Measurements from ENCODE around the gene SLC7A7.

Gene SLC7A7

DNA sequence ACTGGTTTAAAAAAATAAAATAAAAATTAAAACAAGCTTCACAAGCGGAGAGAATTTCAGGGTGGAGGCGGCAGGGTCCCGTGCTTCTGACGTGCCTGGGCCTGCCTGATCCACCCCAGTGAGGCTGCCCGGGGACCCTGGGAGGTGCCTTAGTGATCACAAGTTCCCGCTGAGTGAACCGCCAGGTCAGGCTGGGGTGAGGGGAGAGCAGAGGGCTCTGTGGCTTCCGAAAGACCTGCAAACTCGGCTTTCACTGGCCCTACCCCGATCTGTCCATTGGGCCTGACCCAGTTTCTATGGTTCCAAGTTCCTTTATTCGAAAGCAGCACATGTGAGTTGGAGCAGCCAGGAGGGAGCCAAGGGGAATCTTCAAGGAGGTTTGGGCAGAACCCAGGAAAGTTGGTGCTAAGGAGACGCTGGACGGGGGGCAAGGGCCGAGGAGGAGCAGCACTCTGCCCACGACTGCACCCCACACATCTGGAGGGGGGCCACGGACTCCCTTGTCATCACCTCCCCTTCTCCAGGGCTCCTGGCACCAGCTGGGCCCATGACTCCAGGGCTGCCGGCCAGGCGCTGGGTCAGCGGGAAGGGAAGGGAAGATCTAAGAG is 34.1 kb upstream of the SLC7A7 start:
- TF ChIP-seq POLR2A (IDR thresholded peaks at IDR 0.05; ENCODE audit: low read depth, low read length): no peak
- TF ChIP-seq POLR2AphosphoS5 (IDR thresholded peaks at IDR 0.05; ENCODE audit: low read depth, low read length): no peak
- TF ChIP-seq TAF1 (IDR thresholded peaks at IDR 0.05; ENCODE audit: borderline replicate concordance, low read depth, low read length): no peak
- FAIRE-seq (no peak), DNase-seq (ENCODE audit: insufficient read length) (no peak)

DNA sequence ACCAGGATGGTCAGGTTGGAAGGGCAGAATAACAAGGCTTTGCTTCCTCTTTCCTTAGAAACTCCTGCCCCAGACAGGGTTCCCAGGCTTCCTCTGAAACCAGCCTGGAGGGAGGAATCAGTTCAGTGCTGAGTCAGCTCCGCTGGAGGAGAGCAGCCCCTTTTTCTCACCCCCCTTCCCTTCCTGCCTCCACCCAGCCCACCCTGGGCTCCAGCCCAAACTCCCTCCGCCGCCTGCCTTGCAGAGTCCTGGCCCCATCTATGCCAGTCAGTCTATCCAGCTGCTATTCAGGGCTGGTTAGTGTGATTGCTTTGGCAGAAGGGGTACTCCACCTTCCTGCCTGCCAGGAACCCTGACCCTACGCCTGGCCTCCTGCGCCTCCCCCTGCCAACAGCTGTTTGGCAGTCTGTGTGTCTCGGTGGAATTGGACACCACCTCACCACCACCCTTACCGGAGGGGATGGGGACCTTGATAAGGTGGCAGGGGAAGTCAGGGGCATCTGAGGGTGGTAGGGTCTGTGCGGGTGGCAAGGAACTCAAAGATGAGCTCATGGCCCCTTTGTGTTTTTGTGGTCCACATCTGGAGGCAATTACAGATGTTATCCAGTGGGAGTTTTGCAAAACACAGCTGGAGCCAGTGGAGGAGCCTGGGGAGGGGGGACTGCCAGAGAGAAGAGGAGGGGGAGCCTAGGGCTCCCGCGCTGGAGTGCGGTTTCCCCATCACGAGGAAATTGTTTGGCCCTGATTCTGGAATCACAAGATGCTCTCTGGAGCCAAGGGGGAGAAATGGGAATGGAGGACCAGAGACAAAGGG is 33.3 kb upstream of the SLC7A7 start:
- FAIRE-seq (peak; percentile 33), DNase-seq (ENCODE audit: insufficient read length) (peak; percentile 38)
- no peak for TF ChIP-seq TAF1 (IDR thresholded peaks at IDR 0.05; ENCODE audit: borderline replicate concordance, low read depth, low read length)
- no peak for TF ChIP-seq POLR2A (IDR thresholded peaks at IDR 0.05; ENCODE audit: low read depth, low read length)
- TF ChIP-seq POLR2AphosphoS5 (IDR thresholded peaks at IDR 0.05; ENCODE audit: low read depth, low read length): no peak

DNA sequence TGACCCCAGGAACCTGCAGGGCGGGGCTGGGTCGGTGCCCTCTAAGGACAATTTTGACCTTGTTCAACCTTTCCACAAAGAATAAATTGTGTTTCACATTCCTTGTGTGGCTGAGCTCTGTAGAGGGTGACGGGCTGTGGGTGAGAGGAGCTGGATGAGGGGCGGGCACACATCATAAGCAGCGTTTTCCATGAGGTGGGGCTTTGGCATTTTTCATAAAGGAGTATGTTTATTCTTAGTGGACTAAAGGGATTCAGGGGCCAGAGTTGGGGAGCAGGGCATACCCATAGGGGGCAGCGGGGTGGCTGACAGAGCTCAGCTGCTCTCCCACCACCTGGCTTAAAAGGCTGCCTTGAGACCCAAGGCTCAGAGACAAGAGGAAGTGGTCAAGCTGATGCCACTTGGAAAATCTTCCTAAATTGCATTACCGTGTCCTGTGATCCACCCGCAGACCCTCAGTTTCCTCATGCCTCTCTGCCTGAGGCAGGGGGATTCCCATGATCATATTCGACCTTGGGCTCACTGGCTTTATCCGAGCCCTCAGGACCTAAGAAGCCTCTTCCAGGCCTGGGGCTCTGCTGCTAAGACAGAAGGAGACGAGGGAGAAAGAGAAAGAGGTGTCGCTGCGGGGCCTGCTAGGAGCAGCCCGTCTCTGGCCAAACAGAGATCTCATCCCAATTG is 32.6 kb upstream of the SLC7A7 start:
- no peak for TF ChIP-seq TAF1 (IDR thresholded peaks at IDR 0.05; ENCODE audit: borderline replicate concordance, low read depth, low read length)
- no peak for TF ChIP-seq POLR2A (IDR thresholded peaks at IDR 0.05; ENCODE audit: low read depth, low read length)
- no peak for TF ChIP-seq POLR2AphosphoS5 (IDR thresholded peaks at IDR 0.05; ENCODE audit: low read depth, low read length)
- DNase-seq (ENCODE audit: insufficient read length): no peak
- no peak for FAIRE-seq

DNA sequence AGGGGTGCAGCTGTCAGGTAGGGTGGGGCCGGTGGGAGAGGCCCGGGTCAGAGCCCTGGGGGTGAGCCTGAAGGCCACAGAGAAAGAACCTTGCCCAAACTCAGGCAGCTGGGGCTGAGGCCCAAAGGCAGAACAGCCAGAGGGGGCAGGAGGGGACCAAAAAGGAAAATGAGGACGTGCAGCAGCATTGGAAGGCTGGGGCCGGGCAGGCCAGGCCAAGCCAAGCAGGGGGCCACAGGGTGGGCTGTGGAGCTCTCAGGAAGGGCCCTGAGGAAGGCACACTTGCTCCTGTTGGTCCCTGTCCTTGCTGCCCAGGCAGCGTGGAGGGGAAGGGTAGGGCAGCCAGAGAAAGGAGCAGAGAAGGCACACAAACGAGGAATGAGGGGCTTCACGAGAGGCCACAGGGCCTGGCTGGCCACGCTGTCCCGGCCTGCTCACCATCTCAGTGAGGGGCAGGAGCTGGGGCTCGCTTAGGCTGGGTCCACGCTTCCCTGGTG is 31.6 kb upstream of the SLC7A7 start:
- DNase-seq (ENCODE audit: insufficient read length): no peak
- no peak for TF ChIP-seq POLR2AphosphoS5 (IDR thresholded peaks at IDR 0.05; ENCODE audit: low read depth, low read length)
- TF ChIP-seq POLR2A (IDR thresholded peaks at IDR 0.05; ENCODE audit: low read depth, low read length): no peak
- TF ChIP-seq TAF1 (IDR thresholded peaks at IDR 0.05; ENCODE audit: borderline replicate concordance, low read depth, low read length): no peak
- no peak for FAIRE-seq

DNA sequence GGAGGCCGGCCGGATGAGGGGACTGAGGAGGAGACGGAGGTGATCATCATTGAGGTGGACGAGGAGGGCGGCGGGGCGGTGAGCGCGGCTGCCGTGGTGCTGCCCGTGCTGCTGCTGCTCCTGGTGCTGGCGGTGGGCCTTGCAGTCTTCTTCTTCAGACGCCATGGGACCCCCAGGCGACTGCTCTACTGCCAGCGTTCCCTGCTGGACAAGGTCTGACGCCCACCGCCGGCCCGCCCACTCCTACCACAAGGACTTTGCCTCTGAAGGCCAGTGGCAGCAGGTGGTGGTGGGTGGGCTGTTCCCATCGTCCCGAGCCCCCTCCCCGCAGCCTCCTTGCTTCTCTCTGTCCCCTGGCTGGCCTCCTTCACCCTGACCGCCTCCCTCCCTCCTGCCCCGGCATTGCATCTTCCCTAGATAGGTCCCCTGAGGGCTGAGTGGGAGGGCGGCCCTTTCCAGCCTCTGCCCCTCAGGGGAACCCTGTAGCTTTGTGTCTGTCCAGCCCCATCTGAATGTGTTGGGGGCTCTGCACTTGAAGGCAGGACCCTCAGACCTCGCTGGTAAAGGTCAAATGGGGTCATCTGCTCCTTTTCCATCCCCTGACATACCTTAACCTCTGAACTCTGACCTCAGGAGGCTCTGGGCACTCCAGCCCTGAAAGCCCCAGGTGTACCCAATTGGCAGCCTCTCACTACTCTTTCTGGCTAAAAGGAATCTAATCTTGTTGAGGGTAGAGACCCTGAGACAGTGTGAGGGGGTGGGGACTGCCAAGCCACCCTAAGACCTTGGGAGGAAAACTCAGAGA is 30.8 kb upstream of the SLC7A7 start:
- DNase-seq (ENCODE audit: insufficient read length) (no peak), FAIRE-seq (no peak)
- TF ChIP-seq POLR2A (IDR thresholded peaks at IDR 0.05; ENCODE audit: low read depth, low read length) (no peak), POLR2AphosphoS5 (IDR thresholded peaks at IDR 0.05; ENCODE audit: low read depth, low read length) (no peak), TAF1 (IDR thresholded peaks at IDR 0.05; ENCODE audit: borderline replicate concordance, low read depth, low read length) (no peak)

DNA sequence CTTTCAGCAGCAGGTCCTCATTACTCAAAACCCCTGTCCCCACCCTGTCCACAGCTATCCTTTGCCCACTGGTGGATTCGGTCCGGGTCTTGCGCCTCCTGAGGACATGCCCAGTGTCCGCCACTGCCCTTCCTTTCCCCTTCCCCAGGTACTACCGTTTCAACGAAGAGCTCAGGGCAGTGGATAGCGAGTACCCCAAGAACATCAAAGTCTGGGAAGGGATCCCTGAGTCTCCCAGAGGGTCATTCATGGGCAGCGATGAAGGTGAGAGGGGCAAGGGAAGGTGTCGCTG is 29.8 kb upstream of the SLC7A7 start:
- DNase-seq (ENCODE audit: insufficient read length) (no peak), FAIRE-seq (no peak)
- TF ChIP-seq POLR2AphosphoS5 (IDR thresholded peaks at IDR 0.05; ENCODE audit: low read depth, low read length): no peak
- TF ChIP-seq TAF1 (IDR thresholded peaks at IDR 0.05; ENCODE audit: borderline replicate concordance, low read depth, low read length): no peak
- TF ChIP-seq POLR2A (IDR thresholded peaks at IDR 0.05; ENCODE audit: low read depth, low read length): no peak

DNA sequence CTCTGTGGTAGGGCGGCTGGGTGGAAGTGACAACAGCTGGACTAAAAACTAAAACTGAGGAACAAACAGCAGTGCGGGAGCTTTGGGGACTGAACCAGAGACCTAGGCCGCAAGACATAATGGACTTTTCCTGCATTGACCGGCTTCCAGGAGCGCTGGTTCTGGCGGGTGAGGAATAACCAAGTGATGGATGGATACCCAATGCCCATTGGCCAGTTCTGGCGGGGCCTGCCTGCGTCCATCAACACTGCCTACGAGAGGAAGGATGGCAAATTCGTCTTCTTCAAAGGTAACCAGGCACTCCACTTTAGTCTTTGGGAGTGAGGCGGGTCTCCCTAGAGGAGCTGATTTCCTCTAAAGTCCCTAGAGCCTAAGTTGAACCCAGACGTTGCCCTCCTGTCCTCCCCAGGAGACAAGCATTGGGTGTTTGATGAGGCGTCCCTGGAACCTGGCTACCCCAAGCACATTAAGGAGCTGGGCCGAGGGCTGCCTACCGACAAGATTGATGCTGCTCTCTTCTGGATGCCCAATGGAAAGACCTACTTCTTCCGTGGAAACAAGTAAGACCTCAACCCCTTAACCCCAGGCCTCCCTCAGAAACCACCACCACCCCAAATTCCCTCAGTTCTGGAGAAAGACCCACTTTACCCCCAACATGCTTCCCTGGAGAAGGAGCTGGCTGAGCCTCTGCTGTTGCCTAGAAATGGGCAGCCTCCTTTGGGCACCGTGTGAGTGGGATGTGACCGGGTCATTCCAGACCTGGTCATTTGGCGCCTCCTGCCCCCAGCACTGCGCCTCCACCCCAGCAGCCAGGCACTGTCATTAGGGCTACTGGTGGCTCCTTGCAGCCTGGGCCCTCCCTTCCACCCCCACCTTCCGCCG is 29.2 kb upstream of the SLC7A7 start:
- TF ChIP-seq POLR2AphosphoS5 (IDR thresholded peaks at IDR 0.05; ENCODE audit: low read depth, low read length) (no peak), POLR2A (IDR thresholded peaks at IDR 0.05; ENCODE audit: low read depth, low read length) (no peak), TAF1 (IDR thresholded peaks at IDR 0.05; ENCODE audit: borderline replicate concordance, low read depth, low read length) (no peak)
- DNase-seq (ENCODE audit: insufficient read length): no peak
- no peak for FAIRE-seq

DNA sequence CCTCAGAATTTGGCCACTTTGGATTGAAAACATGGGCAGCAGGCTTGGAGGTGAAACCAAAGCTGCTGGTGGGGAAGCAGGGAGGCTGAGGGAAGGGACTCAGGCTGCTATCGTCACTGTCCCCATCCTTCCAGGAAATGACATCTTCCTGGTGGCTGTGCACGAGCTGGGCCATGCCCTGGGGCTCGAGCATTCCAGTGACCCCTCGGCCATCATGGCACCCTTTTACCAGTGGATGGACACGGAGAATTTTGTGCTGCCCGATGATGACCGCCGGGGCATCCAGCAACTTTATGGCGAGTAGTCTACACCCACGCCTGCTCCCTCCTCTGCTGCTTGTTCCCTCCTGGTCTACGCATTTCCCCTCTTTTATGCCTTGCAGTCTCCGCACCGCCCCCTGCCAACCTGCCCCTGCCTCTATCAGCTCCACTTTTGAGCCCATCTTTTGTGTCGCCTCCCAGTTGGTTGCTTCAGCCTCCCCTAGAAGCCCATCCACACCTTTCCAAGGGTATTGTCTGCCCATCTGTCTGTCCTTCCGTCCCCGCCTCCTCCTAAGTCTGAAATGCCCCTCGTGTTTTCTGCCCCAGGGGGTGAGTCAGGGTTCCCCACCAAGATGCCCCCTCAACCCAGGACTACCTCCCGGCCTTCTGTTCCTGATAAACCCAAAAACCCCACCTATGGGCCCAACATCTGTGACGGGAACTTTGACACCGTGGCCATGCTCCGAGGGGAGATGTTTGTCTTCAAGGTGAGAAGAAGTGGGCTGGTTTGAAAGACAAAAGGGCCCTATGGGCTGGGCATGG is 28.1 kb upstream of the SLC7A7 start:
- FAIRE-seq (no peak), DNase-seq (ENCODE audit: insufficient read length) (no peak)
- TF ChIP-seq TAF1 (IDR thresholded peaks at IDR 0.05; ENCODE audit: borderline replicate concordance, low read depth, low read length) (no peak), POLR2AphosphoS5 (IDR thresholded peaks at IDR 0.05; ENCODE audit: low read depth, low read length) (no peak), POLR2A (IDR thresholded peaks at IDR 0.05; ENCODE audit: low read depth, low read length) (no peak)

DNA sequence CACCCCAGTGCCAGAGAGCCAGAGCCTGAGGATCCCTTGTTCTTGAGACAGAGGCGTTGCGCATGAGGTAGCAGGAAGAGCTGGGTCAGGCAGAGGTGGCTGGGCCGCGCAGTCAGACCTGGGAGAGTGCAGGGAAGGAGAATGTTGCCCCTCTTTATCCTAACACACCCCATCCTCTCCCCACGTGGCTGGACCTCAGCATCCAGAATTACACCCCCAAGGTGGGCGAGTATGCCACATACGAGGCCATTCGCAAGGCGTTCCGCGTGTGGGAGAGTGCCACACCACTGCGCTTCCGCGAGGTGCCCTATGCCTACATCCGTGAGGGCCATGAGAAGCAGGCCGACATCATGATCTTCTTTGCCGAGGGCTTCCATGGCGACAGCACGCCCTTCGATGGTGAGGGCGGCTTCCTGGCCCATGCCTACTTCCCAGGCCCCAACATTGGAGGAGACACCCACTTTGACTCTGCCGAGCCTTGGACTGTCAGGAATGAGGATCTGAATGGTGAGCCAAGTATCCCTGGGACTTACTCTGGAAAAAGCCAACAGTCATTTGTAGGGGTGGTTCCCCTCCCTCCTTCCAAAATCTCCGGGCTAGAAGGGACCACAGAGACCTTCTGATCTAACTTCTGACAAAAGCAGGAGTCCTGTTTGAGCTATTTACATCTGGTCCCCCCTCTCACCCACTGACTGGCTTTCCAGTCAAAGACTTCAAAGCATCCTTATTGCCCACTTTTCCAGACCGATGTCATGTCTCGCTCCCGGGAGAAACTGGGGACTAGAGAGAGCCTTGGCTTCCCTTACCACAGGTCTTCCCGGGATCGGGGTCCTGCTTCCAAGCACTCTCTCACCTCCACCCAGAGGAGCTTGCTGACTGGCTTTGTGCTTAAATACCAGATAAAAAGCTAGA is 27.2 kb upstream of the SLC7A7 start:
- DNase-seq (ENCODE audit: insufficient read length) (no peak), FAIRE-seq (no peak)
- TF ChIP-seq TAF1 (IDR thresholded peaks at IDR 0.05; ENCODE audit: borderline replicate concordance, low read depth, low read length) (no peak), POLR2A (IDR thresholded peaks at IDR 0.05; ENCODE audit: low read depth, low read length) (no peak), POLR2AphosphoS5 (IDR thresholded peaks at IDR 0.05; ENCODE audit: low read depth, low read length) (no peak)

Measured in GM12892 (cell line).